ENCODE results near the gene RBMS3. TPM values are rescaled to one million over a fixed set of nuclear protein-coding genes. Genes with fewer than 3 reads are reported as not detected.

RBMS3 gene
- total RNA-seq, 2 experiments from 2014 or later: 1.0 TPM; not detected in 1

- intact Hi-C loops (cut with micrococcal nuclease; ENCODE audit: unreplicated experiment): no loop called here
- DNase-seq (ENCODE audit: low spot score): no peak
- ChIA-PET POLR2A (interaction anchor here (0.6 kb wide), 1 partner anchor 176 kb away, joined by 9 read pairs; no protein-coding TSS in a partner anchor), CTCF (ENCODE audit: unreplicated experiment) (no interaction called here)
- H4K20me1 ChIP-seq (ENCODE audit: insufficient read depth, low read length): no peaks in the 10 kb centered on the region
- TF ChIP-seq CTCF (conservative IDR thresholded peaks at IDR 0.05; ENCODE audit: low read length) (no peak), EZH2phosphoT487 (IDR thresholded peaks at IDR 0.05; ENCODE audit: borderline replicate concordance, low read depth, low read length) (no peak)
- H3K4me2 ChIP-seq (ENCODE audit: low read length): no peak overlapping the region
- H3K27ac ChIP-seq (ENCODE audit: low read depth, low read length, poor library complexity, severe bottlenecking): no peak overlapping the region
- no peak overlapping the region for H3K4me3 ChIP-seq (ENCODE audit: low read depth, low read length, poor library complexity, severe bottlenecking)
- no peaks in the 10 kb centered on the region for H3K79me2 ChIP-seq (ENCODE audit: insufficient read depth, low read depth, low read length)
- 0 out of 2 replicates have a peak, but pooled peaks cover 5% of the 10 kb centered on the region for H3K9me2 ChIP-seq (ENCODE audit: insufficient read depth, low read length)
- H3K36me3 ChIP-seq (ENCODE audit: insufficient read depth, low read length): no peaks in the 10 kb centered on the region
- H3K4me1 ChIP-seq (ENCODE audit: insufficient read depth, low read length, poor library complexity, severe bottlenecking): no peaks in the 10 kb centered on the region
- H2AFZ ChIP-seq (ENCODE audit: low read length): no peak overlapping the region
- no TSS peak for BruUV-seq (replicated peaks)
- no peaks in the 10 kb centered on the region for H3K9me3 ChIP-seq (ENCODE audit: low read length)
Measured at GRCh38 chr3:29587340-29587739, 306.5 kb downstream of the RBMS3 start.

- DNase-seq (ENCODE audit: low spot score): no peak
- no peaks in the 10 kb centered on the region for H3K9me3 ChIP-seq (ENCODE audit: low read length)
- ChIA-PET POLR2A (interaction anchor here (0.7 kb wide), 1 partner anchor 588 kb away, joined by 3 read pairs; no protein-coding TSS in a partner anchor), CTCF (ENCODE audit: unreplicated experiment) (no interaction called here)
- H3K79me2 ChIP-seq (ENCODE audit: insufficient read depth, low read depth, low read length): no peaks in the 10 kb centered on the region
- H3K4me3 ChIP-seq (ENCODE audit: low read depth, low read length, poor library complexity, severe bottlenecking): no peak overlapping the region
- no peak overlapping the region for H3K4me2 ChIP-seq (ENCODE audit: low read length)
- intact Hi-C loops (cut with micrococcal nuclease; ENCODE audit: unreplicated experiment): no loop called here
- no peak for TF ChIP-seq CTCF (conservative IDR thresholded peaks at IDR 0.05; ENCODE audit: low read length)
- no peak for TF ChIP-seq EZH2phosphoT487 (IDR thresholded peaks at IDR 0.05; ENCODE audit: borderline replicate concordance, low read depth, low read length)
- H4K20me1 ChIP-seq (ENCODE audit: insufficient read depth, low read length): no peaks in the 10 kb centered on the region
- no peaks in the 10 kb centered on the region for H3K4me1 ChIP-seq (ENCODE audit: insufficient read depth, low read length, poor library complexity, severe bottlenecking)
- H3K36me3 ChIP-seq (ENCODE audit: insufficient read depth, low read length): no peaks in the 10 kb centered on the region
- H2AFZ ChIP-seq (ENCODE audit: low read length): no peak overlapping the region
- H3K9me2 ChIP-seq (ENCODE audit: insufficient read depth, low read length): 0 out of 2 replicates have a peak, but pooled peaks cover 5% of the 10 kb centered on the region
- BruUV-seq (replicated peaks): no TSS peak
- no peak overlapping the region for H3K27ac ChIP-seq (ENCODE audit: low read depth, low read length, poor library complexity, severe bottlenecking)
Measured at GRCh38 chr3:29590012-29590411, 309.1 kb downstream of the RBMS3 start.

- no peak overlapping the region for H3K27ac ChIP-seq (ENCODE audit: low read depth, low read length, poor library complexity, severe bottlenecking)
- H3K36me3 ChIP-seq (ENCODE audit: insufficient read depth, low read length): no peaks in the 10 kb centered on the region
- CTCF ChIA-PET (ENCODE audit: unreplicated experiment): no interaction called here
- intact Hi-C loops (cut with micrococcal nuclease; ENCODE audit: unreplicated experiment): no loop called here
- no peak overlapping the region for H3K4me3 ChIP-seq (ENCODE audit: low read depth, low read length, poor library complexity, severe bottlenecking)
- H2AFZ ChIP-seq (ENCODE audit: low read length): no peak overlapping the region
- H3K79me2 ChIP-seq (ENCODE audit: insufficient read depth, low read depth, low read length): no peaks in the 10 kb centered on the region
- no peaks in the 10 kb centered on the region for H3K9me3 ChIP-seq (ENCODE audit: low read length)
- no peak for DNase-seq (ENCODE audit: low spot score)
- POLR2A ChIA-PET: interaction anchor here (0.7 kb wide), 1 partner anchor 44 kb away, joined by 3 read pairs; no protein-coding TSS in a partner anchor
- H3K9me2 ChIP-seq (ENCODE audit: insufficient read depth, low read length): 0 out of 2 replicates have a peak, but pooled peaks cover 5% of the 10 kb centered on the region
- no peak overlapping the region for H3K4me2 ChIP-seq (ENCODE audit: low read length)
- TF ChIP-seq CTCF (conservative IDR thresholded peaks at IDR 0.05; ENCODE audit: low read length): no peak
- TF ChIP-seq EZH2phosphoT487 (IDR thresholded peaks at IDR 0.05; ENCODE audit: borderline replicate concordance, low read depth, low read length): no peak
- H4K20me1 ChIP-seq (ENCODE audit: insufficient read depth, low read length): no peaks in the 10 kb centered on the region
- no TSS peak for BruUV-seq (replicated peaks)
- H3K4me1 ChIP-seq (ENCODE audit: insufficient read depth, low read length, poor library complexity, severe bottlenecking): no peaks in the 10 kb centered on the region
Measured at GRCh38 chr3:29590461-29590860, 309.6 kb downstream of the RBMS3 start.

Measured in OCI-LY7 (cell line).